Type B pancreatic cell (in vitro differentiated cells): Measurements from ENCODE around the gene SPATA3. TPM values are rescaled to one million over a fixed set of nuclear protein-coding genes. Genes with fewer than 3 reads are reported as not detected.

Source experiments
- DNase-seq: peaks from one replicate; pipeline ENCODE4 v3.0.0; 2021; ENCODE audit warnings: mixed read lengths; ENCODE audit not compliant: unreplicated experiment; ENCODE audit errors: extremely low spot score
- H3K27ac Mint-ChIP-seq: 2 replicates; pipeline ENCODE4 v1.8.0; 2021; ENCODE audit warnings: mild to moderate bottlenecking, mixed read lengths
- H3K27me3 Mint-ChIP-seq: 2 replicates; pipeline ENCODE4 v1.8.0; 2021; ENCODE audit warnings: mixed read lengths
- H3K36me3 Mint-ChIP-seq: 2 replicates; pipeline ENCODE4 v1.8.0; 2021; ENCODE audit warnings: mixed read lengths
- H3K4me1 Mint-ChIP-seq: one replicate; pipeline ENCODE4 v1.8.0; 2021; ENCODE audit warnings: mixed read lengths; ENCODE audit not compliant: unreplicated experiment
- H3K4me3 Mint-ChIP-seq: 2 replicates; pipeline ENCODE4 v1.8.0; 2021; ENCODE audit warnings: mild to moderate bottlenecking, mixed read lengths
- H3K9me3 Mint-ChIP-seq: 2 replicates; pipeline ENCODE4 v1.8.0; 2021; ENCODE audit warnings: mixed read lengths
- total RNA-seq: library from RNA; stranded (reverse); gene quantifications from 2 replicates; pipeline ENCODE4 v1.2.1, GENCODE V29; 2021; ENCODE audit warnings: low replicate concordance
- TF ChIP-seq, protein P1 (sequence below): fragments of 200-600 bp; sonication (generic); conservative IDR thresholded peaks from 2 replicates; pipeline ENCODE4 v1.5.0; 2021; ENCODE audit warnings: antibody characterized with exemption, mild to moderate bottlenecking

The SPATA3 gene
- total RNA-seq, 1 donor from 2014 or later, result not detected

DNA sequence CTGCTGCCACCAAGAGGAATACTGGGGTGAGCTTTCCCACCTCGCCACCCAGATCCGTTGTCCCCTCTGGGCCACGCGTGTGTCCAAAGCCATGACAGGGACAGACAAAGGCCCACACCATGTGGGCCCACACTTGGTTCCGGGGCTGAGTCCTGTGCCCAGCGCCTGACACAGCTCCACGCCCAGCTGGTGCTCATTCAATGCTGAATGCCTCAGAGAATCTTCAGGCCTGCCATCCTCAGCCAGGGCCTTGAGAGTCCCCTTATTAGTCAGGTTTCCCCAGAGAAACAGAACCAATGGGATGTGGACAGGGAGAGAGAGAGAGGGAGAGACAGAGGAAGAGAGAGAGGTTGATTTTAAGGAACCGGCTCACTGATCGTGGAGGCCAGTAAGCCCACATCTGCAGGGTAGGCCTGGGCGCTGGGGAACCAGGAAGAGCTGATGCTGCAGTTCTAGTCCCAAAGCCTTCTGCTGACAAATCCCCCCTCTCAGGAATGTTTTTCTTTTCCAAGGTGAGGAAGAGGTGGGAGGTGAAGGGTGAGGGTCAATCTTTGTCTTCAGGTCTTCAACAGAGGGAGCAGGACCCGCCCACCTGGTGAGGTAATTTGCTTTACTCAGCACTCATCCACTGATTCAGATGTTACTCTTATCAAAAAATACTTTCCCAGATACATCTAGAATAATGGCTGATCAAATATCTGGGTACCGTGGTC, 10.2 kb upstream of the SPATA3 start:
- no peaks in the 10 kb centered on the region for H3K4me1 Mint-ChIP-seq
- TF ChIP-seq, protein P1, sequence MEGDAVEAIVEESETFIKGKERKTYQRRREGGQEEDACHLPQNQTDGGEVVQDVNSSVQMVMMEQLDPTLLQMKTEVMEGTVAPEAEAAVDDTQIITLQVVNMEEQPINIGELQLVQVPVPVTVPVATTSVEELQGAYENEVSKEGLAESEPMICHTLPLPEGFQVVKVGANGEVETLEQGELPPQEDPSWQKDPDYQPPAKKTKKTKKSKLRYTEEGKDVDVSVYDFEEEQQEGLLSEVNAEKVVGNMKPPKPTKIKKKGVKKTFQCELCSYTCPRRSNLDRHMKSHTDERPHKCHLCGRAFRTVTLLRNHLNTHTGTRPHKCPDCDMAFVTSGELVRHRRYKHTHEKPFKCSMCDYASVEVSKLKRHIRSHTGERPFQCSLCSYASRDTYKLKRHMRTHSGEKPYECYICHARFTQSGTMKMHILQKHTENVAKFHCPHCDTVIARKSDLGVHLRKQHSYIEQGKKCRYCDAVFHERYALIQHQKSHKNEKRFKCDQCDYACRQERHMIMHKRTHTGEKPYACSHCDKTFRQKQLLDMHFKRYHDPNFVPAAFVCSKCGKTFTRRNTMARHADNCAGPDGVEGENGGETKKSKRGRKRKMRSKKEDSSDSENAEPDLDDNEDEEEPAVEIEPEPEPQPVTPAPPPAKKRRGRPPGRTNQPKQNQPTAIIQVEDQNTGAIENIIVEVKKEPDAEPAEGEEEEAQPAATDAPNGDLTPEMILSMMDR, result no peak
- H3K36me3 Mint-ChIP-seq, result no peaks in the 10 kb centered on the region
- H3K27ac Mint-ChIP-seq, result no peak overlapping the region
- H3K9me3 Mint-ChIP-seq, result no peaks in the 10 kb centered on the region
- no peak overlapping the region for H3K4me3 Mint-ChIP-seq
- DNase-seq, result no peak
- no peaks in the 10 kb centered on the region for H3K27me3 Mint-ChIP-seq

DNA sequence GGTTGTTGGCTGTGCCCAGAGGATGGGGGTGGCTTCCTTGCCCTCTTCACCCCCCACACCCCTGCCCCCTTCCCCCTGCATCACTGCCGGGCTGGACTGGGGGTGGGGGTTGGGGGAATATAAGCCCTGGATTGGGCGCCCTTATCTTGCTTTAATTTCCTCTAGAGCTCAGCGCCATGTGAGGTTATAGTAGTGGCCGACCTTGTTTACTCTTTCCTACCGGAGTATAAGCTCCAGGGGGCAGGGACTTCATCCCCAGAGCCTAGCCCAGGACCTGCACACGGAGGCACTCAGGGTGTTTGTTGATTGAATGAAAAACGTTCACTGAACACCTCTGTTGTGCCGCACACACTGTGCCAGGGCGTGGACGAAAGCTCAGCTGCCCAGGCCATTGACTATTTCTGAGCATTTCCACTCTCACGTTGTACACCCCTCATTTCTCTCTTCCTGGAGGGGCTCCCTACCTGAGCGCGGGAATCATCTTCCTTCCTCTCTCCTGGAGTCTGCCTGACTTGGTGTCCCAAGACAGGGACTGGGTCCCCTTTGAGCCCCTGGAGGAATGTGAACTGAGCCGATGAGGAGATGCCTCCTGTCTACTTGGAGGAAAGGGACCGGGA, 9.3 kb upstream of the SPATA3 start:
- Mint-ChIP-seq H3K27ac (no peak overlapping the region), H3K4me3 (peak overlapping the region; percentile 66), H3K36me3 (no peaks in the 10 kb centered on the region), H3K4me1 (no peaks in the 10 kb centered on the region), H3K9me3 (no peaks in the 10 kb centered on the region), H3K27me3 (no peaks in the 10 kb centered on the region)
- TF ChIP-seq, protein P1, result no peak
- no peak for DNase-seq

GRCh38 chr2:230987137-230988020, 8.5 kb upstream of the SPATA3 start:
- Mint-ChIP-seq H3K27me3 (no peaks in the 10 kb centered on the region), H3K36me3 (no peaks in the 10 kb centered on the region), H3K4me3 (peak overlapping the region; percentile 66), H3K9me3 (no peaks in the 10 kb centered on the region), H3K27ac (no peak overlapping the region), H3K4me1 (no peaks in the 10 kb centered on the region)
- DNase-seq, result peak; percentile 89
- TF ChIP-seq, protein P1, result peak; percentile 99

- H3K27me3 Mint-ChIP-seq, result no peaks in the 10 kb centered on the region
- no peak overlapping the region for H3K27ac Mint-ChIP-seq
- no peak for DNase-seq
- no peaks in the 10 kb centered on the region for H3K4me1 Mint-ChIP-seq
- no peaks in the 10 kb centered on the region for H3K9me3 Mint-ChIP-seq
- H3K4me3 Mint-ChIP-seq, result no peak overlapping the region
- no peaks in the 10 kb centered on the region for H3K36me3 Mint-ChIP-seq
- TF ChIP-seq, protein P1, result no peak
Observed at GRCh38 chr2:230989731-230990130, 6.2 kb upstream of the SPATA3 start.

GRCh38 chr2:230990131-230990898, 5.6 kb upstream of the SPATA3 start:
- Mint-ChIP-seq H3K4me1 (no peaks in the 10 kb centered on the region), H3K4me3 (no peak overlapping the region), H3K27me3 (no peaks in the 10 kb centered on the region), H3K9me3 (no peaks in the 10 kb centered on the region), H3K36me3 (no peaks in the 10 kb centered on the region), H3K27ac (no peak overlapping the region)
- TF ChIP-seq, protein P1, result no peak
- DNase-seq, result no peak
